ENCODE results near the gene ADAMTSL2.

The ADAMTSL2 gene

GRCh38 chr9:133506653-133507038 is 27.9 kb upstream of the ADAMTSL2 start:
- no peak for TF ChIP-seq CTCF (IDR thresholded peaks at IDR 0.05; ENCODE audit: unreplicated experiment in 3 of 3)
- no peak overlapping the region for H3K4me3 Mint-ChIP-seq
- peaks cover 18% of the 10 kb centered on the region for H3K9me3 Mint-ChIP-seq
- no peaks in the 10 kb centered on the region for H3K27me3 Mint-ChIP-seq (ENCODE audit: low read depth)
- H3K4me1 Mint-ChIP-seq: peaks cover 40% of the 10 kb centered on the region
- H3K27ac Mint-ChIP-seq: peak overlapping the region in 1 of 3 experiments; percentile 29
- H3K36me3 Mint-ChIP-seq (ENCODE audit: low read depth): peaks cover 9% of the 10 kb centered on the region

GRCh38 chr9:133507246-133507965 is 27.1 kb upstream of the ADAMTSL2 start:
- H3K27ac Mint-ChIP-seq: peak overlapping the region in 2 of 3 experiments; percentile 54 to 59
- peaks cover 37% of the 10 kb centered on the region for H3K4me1 Mint-ChIP-seq
- peaks cover 3% of the 10 kb centered on the region for H3K36me3 Mint-ChIP-seq (ENCODE audit: low read depth)
- no peak overlapping the region for H3K4me3 Mint-ChIP-seq
- no peak for TF ChIP-seq CTCF (IDR thresholded peaks at IDR 0.05; ENCODE audit: unreplicated experiment in 3 of 3)
- H3K27me3 Mint-ChIP-seq (ENCODE audit: low read depth): no peaks in the 10 kb centered on the region
- peaks cover 10% of the 10 kb centered on the region for H3K9me3 Mint-ChIP-seq

GRCh38 chr9:133508046-133508445 is 26.5 kb upstream of the ADAMTSL2 start:
- no peak for TF ChIP-seq CTCF (IDR thresholded peaks at IDR 0.05; ENCODE audit: unreplicated experiment in 3 of 3)
- no peak overlapping the region for H3K27ac Mint-ChIP-seq
- H3K4me1 Mint-ChIP-seq: peaks cover 37% of the 10 kb centered on the region
- H3K27me3 Mint-ChIP-seq (ENCODE audit: low read depth): no peaks in the 10 kb centered on the region
- no peaks in the 10 kb centered on the region for H3K36me3 Mint-ChIP-seq (ENCODE audit: low read depth)
- H3K9me3 Mint-ChIP-seq: peaks cover 7% of the 10 kb centered on the region
- no peak overlapping the region for H3K4me3 Mint-ChIP-seq

- H3K36me3 Mint-ChIP-seq (ENCODE audit: low read depth): no peaks in the 10 kb centered on the region
- no peaks in the 10 kb centered on the region for H3K9me3 Mint-ChIP-seq
- peak overlapping the region; percentile 87 to 93 (median 89) for H3K27ac Mint-ChIP-seq
- peak overlapping the region; percentile 26 to 47 (median 46) for H3K4me3 Mint-ChIP-seq
- TF ChIP-seq CTCF (IDR thresholded peaks at IDR 0.05; ENCODE audit: unreplicated experiment in 3 of 3): no peak
- H3K4me1 Mint-ChIP-seq: peaks cover 45% of the 10 kb centered on the region
- H3K27me3 Mint-ChIP-seq (ENCODE audit: low read depth): no peaks in the 10 kb centered on the region
Observed at GRCh38 chr9:133509179-133510083, 25.1 kb upstream of the ADAMTSL2 start.

- H3K9me3 Mint-ChIP-seq: no peaks in the 10 kb centered on the region
- H3K27ac Mint-ChIP-seq: no peak overlapping the region
- no peaks in the 10 kb centered on the region for H3K27me3 Mint-ChIP-seq (ENCODE audit: low read depth)
- TF ChIP-seq CTCF (IDR thresholded peaks at IDR 0.05; ENCODE audit: unreplicated experiment in 3 of 3): no peak
- H3K4me3 Mint-ChIP-seq: no peak overlapping the region
- no peaks in the 10 kb centered on the region for H3K36me3 Mint-ChIP-seq (ENCODE audit: low read depth)
- peaks cover 43% of the 10 kb centered on the region for H3K4me1 Mint-ChIP-seq
Observed at GRCh38 chr9:133510926-133511505, 23.5 kb upstream of the ADAMTSL2 start.
